Progenitor cell of endocrine pancreas (in vitro differentiated cells): ENCODE measurements around the gene XAB2. TPM values are rescaled to one million over a fixed set of nuclear protein-coding genes. Genes with fewer than 3 reads are reported as not detected.

Experiments
- DNase-seq: peaks from one replicate; pipeline ENCODE4 v3.0.0; 2021; ENCODE audit warnings: low spot score; ENCODE audit not compliant: unreplicated experiment
- H3K27ac Mint-ChIP-seq: 2 replicates; pipeline ENCODE4 v1.8.0; 2021; ENCODE audit warnings: mild to moderate bottlenecking, moderate library complexity, mixed read lengths
- H3K27me3 Mint-ChIP-seq: 2 replicates; pipeline ENCODE4 v1.8.0; 2021; ENCODE audit warnings: mixed read lengths
- H3K36me3 Mint-ChIP-seq: 2 replicates; pipeline ENCODE4 v1.8.0; 2022; ENCODE audit warnings: mixed read lengths; ENCODE audit not compliant: insufficient read depth
- H3K4me1 Mint-ChIP-seq: 2 replicates; pipeline ENCODE4 v1.8.0; 2021; ENCODE audit warnings: low read depth, mixed read lengths
- H3K4me3 Mint-ChIP-seq: 2 replicates; pipeline ENCODE4 v1.8.0; 2021; ENCODE audit warnings: low read depth, mild to moderate bottlenecking, moderate library complexity, mixed read lengths
- H3K9me3 Mint-ChIP-seq: 2 replicates; pipeline ENCODE4 v1.8.0; 2021; ENCODE audit warnings: low read depth, mixed read lengths
- total RNA-seq: library from RNA; stranded (reverse); gene quantifications from 2 replicates; pipeline ENCODE4 v1.2.1, GENCODE V29; 2021
- TF ChIP-seq, protein P1 (sequence below): fragments of 200-600 bp; sonication (generic); IDR thresholded peaks from one replicate; pipeline ENCODE4 v1.5.0; 2021; ENCODE audit warnings: antibody characterized with exemption, mild to moderate bottlenecking; ENCODE audit not compliant: unreplicated experiment

The XAB2 gene
- total RNA-seq, 1 donor from 2014 or later: 40.3 TPM

DNA sequence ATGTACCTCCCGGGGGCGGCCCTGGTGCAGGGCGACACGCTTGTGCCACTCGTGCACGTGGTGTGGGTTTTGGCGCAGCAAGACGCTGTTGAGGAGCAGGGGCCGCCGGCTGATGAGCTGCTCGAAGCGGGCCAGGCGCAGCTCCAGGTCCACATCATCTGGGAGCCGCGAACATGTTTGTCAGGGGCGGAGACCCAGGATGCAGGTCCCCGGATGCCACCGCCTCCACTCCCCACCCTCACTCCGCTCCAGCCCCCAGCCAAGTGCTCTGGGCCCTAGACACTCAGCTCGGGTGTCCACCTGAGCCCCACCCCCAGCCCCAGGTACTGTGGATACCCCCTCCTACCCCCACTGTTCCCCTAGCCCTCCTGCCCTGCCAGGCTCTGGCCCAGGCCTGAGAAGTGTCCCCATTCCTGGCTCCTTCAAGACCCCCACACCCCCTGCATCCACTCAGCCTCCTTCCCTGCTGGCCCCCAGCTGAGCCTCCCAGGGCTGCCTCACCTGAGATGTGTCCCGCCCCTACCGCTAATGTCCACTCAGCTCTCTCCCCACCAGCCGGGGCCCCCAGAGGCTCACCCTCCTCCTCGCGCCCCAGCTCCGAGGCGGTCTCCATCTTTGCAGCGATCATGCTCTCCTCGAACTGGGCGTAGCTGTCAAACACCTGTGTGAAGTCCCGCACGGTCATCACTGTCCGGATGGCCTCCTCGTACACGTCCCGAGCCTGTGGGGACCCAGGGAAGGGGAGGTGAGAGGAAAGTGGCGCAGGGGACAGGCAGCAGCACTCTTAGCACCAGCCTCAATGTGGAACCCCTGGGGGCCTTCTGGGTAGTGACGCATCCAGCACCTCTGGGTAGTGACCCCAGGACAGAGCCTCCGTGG lies 5.4 kb downstream of the XAB2 start:
- no peak for DNase-seq
- no peaks in the 10 kb centered on the region for H3K9me3 Mint-ChIP-seq
- no peaks in the 10 kb centered on the region for H3K27me3 Mint-ChIP-seq
- H3K36me3 Mint-ChIP-seq: peaks cover 12% of the 10 kb centered on the region
- H3K4me1 Mint-ChIP-seq: peaks cover 8% of the 10 kb centered on the region
- H3K27ac Mint-ChIP-seq: no peak overlapping the region
- TF ChIP-seq, protein P1, sequence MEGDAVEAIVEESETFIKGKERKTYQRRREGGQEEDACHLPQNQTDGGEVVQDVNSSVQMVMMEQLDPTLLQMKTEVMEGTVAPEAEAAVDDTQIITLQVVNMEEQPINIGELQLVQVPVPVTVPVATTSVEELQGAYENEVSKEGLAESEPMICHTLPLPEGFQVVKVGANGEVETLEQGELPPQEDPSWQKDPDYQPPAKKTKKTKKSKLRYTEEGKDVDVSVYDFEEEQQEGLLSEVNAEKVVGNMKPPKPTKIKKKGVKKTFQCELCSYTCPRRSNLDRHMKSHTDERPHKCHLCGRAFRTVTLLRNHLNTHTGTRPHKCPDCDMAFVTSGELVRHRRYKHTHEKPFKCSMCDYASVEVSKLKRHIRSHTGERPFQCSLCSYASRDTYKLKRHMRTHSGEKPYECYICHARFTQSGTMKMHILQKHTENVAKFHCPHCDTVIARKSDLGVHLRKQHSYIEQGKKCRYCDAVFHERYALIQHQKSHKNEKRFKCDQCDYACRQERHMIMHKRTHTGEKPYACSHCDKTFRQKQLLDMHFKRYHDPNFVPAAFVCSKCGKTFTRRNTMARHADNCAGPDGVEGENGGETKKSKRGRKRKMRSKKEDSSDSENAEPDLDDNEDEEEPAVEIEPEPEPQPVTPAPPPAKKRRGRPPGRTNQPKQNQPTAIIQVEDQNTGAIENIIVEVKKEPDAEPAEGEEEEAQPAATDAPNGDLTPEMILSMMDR: no peak
- H3K4me3 Mint-ChIP-seq: no peak overlapping the region

- Mint-ChIP-seq H3K27ac (no peak overlapping the region), H3K4me1 (peaks cover 1% of the 10 kb centered on the region), H3K9me3 (no peaks in the 10 kb centered on the region), H3K36me3 (peaks cover 19% of the 10 kb centered on the region), H3K27me3 (no peaks in the 10 kb centered on the region), H3K4me3 (no peak overlapping the region)
- TF ChIP-seq, protein P1: no peak
- no peak for DNase-seq
These were observed 6.2 kb downstream of the XAB2 start for GRCh38 chr19:7622933-7623685.

- no peaks in the 10 kb centered on the region for H3K4me1 Mint-ChIP-seq
- H3K36me3 Mint-ChIP-seq: peaks cover 16% of the 10 kb centered on the region
- no peaks in the 10 kb centered on the region for H3K27me3 Mint-ChIP-seq
These were observed 8.6 kb downstream of the XAB2 start for GRCh38 chr19:7620442-7621412.

GRCh38 chr19:7619671-7620441 lies 9.5 kb downstream of the XAB2 start:
- H3K36me3 Mint-ChIP-seq: peaks cover 17% of the 10 kb centered on the region

More at GRCh38 chr19:7620442-7621412, 8.6 kb downstream of the XAB2 start:
- DNase-seq: no peak
- H3K27ac Mint-ChIP-seq: no peak overlapping the region
- TF ChIP-seq, protein P1: no peak
- H3K4me3 Mint-ChIP-seq: no peak overlapping the region
- no peaks in the 10 kb centered on the region for H3K9me3 Mint-ChIP-seq

More at GRCh38 chr19:7619671-7620441, 9.5 kb downstream of the XAB2 start:
- DNase-seq: no peak
- Mint-ChIP-seq H3K9me3 (no peaks in the 10 kb centered on the region), H3K27ac (no peak overlapping the region), H3K4me1 (no peaks in the 10 kb centered on the region), H3K4me3 (no peak overlapping the region), H3K27me3 (no peaks in the 10 kb centered on the region)
- TF ChIP-seq, protein P1: no peak
